Medulla oblongata (tissue), 1 donor: ENCODE measurements around the gene TMEM179.

Source experiments
- DNase-seq: peaks from one replicate; pipeline ENCODE4 v3.0.0-alpha.2; 2015; ENCODE audit errors: extremely low spot score

Gene TMEM179

DNA sequence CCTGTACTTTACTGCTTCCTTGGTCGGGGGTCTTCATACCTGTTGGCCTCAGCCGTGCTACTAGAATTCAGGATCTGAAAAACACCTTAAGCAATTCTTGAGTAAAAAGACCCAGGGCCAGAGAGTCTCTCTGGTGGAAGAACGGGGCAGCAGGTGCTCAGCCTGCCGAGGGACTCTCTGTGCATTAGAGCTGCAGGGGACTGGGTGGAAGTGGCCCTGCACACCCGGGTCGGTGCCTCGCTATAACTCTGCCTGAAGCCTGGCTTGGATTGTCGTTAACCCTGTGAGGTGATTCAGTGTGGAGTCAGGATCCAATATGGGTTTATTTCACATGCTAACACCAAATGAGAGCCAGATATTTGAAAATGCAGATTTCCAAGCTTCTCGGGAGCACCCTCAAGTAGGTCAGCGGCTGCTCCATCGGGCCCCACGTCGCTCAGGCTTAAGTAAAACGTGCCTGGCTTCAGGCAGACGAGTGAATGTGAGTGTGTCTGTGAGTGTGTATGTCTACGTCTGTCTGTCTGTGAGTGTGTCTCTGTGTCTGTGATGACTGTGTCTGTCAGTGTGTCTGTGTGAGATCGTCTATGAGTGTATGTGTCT is 60.1 kb downstream of the TMEM179 start:
- DNase-seq: no peak

GRCh38 chr14:104542871-104543830 is 61.4 kb downstream of the TMEM179 start:
- DNase-seq: no peak

DNA sequence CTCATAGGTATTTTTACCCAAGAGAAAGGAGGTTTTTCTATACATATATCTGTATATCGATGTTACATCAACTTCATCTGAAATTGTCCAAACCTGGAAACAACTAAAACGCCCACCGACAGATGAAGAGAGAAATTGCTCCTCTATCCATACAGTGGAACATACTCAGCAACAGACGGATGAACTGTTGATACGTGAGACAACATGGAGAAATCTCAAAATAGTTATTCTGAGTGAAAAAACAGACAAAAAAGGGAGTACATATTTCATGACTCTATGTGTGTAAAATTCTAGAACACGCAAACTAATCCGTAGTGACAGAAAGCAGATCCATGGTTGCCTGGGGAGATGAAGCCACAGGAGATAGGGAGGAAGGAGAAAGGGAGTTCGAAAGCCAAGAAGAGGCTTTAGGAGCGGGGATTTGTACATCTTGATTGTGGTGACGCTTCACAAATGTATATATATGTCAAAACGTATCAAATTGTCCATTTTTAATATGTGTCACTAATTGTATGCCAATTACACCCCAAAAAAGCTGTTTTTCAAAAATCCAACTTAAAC is 62.6 kb downstream of the TMEM179 start:
- DNase-seq: no peak
